Measurements from ENCODE around the gene SND1.
"Not testable (repeated sequence)": the region's sequence is repeated elsewhere in the genome, so short reads cannot be mapped to it uniquely, and the experiment has no call there.

The SND1 gene

GRCh38 chr7:127901895-127902703 lies 250.1 kb downstream of the SND1 start:
- DNase-seq (ENCODE audit: low spot score) (no peak), FAIRE-seq (no peak)

- not testable (repeated sequence) for FAIRE-seq; DNase-seq (ENCODE audit: low spot score)
These were observed 250.8 kb downstream of the SND1 start for GRCh38 chr7:127902753-127903152.

DNA sequence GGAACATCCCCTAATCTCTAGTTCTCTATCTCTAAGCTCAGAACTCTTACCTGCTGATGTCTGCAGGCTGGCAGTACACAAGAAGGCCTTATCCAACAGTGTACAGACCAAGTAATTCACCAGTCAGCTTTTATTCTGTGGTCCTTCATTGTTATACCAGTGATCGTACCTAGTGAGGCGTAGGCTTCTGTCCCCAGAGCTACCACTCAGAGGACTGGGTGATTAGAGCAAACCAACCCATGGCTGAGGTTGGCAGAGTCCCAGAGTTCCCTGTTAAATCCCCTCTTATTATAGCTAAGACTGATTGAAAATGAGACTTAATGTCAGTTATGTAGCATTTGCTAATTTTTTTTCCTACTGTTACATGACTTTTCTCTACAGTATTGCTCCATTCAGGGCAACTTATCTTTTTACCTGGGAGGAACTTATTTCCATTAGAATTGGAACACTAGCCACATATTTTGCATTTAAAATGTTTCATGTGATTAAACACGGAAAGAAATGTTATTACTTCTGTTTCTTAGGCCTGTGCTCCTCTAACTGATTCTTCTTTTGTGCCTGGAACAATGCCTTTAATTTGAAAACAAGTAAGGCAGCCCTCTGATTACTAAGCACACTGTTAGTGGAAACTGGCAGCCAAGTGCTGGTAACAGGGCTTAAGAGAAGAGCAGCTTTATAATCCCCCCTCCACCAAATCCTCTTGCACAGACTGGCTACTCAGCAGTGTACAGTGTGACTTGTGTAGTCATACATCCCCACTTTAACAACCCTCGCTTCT lies 252.1 kb downstream of the SND1 start:
- DNase-seq (ENCODE audit: low spot score) (no peak), FAIRE-seq (no peak)

GRCh38 chr7:127904670-127904985 lies 252.6 kb downstream of the SND1 start:
- FAIRE-seq (no peak), DNase-seq (ENCODE audit: low spot score) (no peak)

DNA sequence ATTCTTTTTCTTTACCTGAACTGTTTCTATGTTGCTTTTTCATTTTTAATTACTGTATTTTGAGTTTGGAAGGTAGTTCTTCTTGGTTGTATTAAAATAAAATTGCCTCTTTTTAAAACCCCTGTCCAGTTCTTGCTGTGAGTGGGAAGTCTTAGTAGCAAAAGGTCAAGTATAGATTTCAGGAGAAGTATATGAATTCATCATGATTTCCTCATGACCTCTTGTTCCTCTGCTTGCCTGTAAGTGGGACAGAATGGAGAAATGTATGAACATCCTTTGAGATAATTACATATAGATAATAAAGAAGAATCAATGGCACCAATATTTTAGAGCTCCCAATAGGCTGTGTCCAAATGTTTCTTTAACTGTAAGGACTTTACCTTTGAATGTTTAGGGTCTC lies 253.0 kb downstream of the SND1 start:
- no peak for DNase-seq (ENCODE audit: low spot score)
- no peak for FAIRE-seq

- FAIRE-seq (no peak), DNase-seq (ENCODE audit: low spot score) (peak; percentile 50)
These were observed 253.7 kb downstream of the SND1 start for GRCh38 chr7:127905491-127906330.

GRCh38 chr7:127907110-127908040 lies 255.4 kb downstream of the SND1 start:
- FAIRE-seq (peak; percentile 85), DNase-seq (ENCODE audit: low spot score) (peak; percentile 65)

GRCh38 chr7:127908430-127909258 lies 256.6 kb downstream of the SND1 start:
- FAIRE-seq, result no peak
- no peak for DNase-seq (ENCODE audit: low spot score)

GRCh38 chr7:127909424-127910152 lies 257.6 kb downstream of the SND1 start:
- DNase-seq (ENCODE audit: low spot score) (no peak), FAIRE-seq (no peak)

- no peak for FAIRE-seq
- no peak for DNase-seq (ENCODE audit: low spot score)
These were observed 258.7 kb downstream of the SND1 start for GRCh38 chr7:127910670-127911069.

DNA sequence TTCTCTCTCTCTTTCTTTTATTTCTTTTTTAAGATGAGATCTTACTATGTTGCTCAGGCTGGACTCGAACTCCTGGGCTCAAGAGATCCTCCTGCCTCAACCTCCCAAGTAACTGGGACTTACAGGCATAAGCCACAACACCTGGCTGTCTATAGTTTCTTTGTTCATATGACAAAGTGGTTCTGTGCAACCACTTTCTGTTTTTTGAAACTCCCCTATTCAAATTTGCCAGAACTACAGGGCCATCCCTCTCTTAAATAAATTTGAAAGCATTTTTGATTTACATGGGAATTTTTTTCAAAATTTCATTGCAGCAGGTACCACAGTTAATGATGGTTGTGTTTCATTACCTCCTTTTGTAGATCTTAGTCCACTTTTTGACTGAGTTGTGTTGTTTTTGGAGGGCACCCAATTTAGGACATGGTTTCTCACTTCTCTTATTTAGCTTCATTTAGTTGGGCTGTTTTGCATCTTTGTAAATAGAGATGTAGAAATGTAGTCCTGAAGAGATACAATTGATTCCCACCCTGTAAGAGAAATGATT lies 260.0 kb downstream of the SND1 start:
- DNase-seq (ENCODE audit: low spot score) (no peak), FAIRE-seq (no peak)

GRCh38 chr7:127912901-127913300 lies 260.9 kb downstream of the SND1 start:
- DNase-seq (ENCODE audit: low spot score), result no peak
- FAIRE-seq, result no peak

DNA sequence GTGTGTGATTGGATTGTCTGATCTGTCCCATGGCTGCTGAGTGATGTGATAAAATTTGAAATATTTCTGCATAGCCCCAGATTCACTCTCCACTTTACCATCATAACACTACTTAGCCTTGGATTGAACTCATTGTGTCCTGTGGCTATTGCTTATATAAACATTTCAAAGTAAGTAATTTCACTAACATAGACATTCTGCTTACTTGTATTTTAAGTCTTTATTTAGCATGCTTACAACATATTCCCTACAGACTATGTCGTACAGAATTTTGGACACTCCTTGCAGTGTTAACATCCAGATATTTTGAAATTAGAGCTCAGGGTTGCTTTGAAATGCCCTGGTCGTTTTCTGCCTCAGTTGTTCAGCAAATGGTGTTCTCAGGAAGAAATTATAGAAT lies 261.7 kb downstream of the SND1 start:
- DNase-seq (ENCODE audit: low spot score) (no peak), FAIRE-seq (no peak)

GRCh38 chr7:127914693-127915092 lies 262.7 kb downstream of the SND1 start:
- FAIRE-seq, result no peak
- DNase-seq (ENCODE audit: low spot score), result no peak

GRCh38 chr7:127916735-127917134 lies 264.7 kb downstream of the SND1 start:
- no peak for FAIRE-seq

GRCh38 chr7:127918130-127918529 lies 266.1 kb downstream of the SND1 start:
- FAIRE-seq (no peak), DNase-seq (ENCODE audit: low spot score) (no peak)

More at GRCh38 chr7:127916735-127917134, 264.7 kb downstream of the SND1 start:
- DNase-seq (ENCODE audit: low spot score), result no peak

DNA sequence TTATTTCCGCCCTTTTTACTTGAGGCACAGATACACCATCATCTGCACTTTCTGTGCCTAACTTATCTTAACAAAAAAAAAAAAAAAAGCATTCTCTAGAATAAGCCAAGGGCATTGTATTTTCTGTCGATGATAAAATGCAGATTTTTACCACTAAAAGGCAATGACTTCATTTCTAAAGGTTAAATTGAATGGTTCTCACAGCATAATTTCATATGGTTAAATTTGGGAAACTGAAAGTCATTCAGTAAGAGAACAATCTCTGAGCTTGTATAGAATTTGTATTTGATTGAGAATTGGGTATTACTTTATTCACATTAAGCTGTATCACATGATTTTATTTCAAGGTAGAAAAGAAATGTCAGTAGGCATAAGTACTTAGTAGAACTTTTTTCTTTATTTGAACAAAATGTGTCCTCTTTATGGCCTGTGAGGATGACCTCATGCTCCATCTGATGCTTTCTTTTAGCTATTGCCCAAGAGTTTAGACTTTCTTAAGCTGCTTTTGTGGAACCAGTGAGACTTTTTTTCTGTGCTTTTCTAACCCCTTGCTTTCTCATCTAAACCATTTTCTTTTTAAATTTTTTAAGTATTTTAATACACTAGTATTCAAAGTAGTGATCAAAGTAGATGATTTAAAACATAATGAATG lies 268.9 kb downstream of the SND1 start:
- FAIRE-seq, result no peak
- DNase-seq (ENCODE audit: low spot score), result no peak

GRCh38 chr7:127922656-127923055 lies 270.7 kb downstream of the SND1 start:
- DNase-seq (ENCODE audit: low spot score), result no peak

More at GRCh38 chr7:127922656-127923055, 270.7 kb downstream of the SND1 start:
- no peak for FAIRE-seq
